Chondrocyte (in vitro differentiated cells): Measurements from ENCODE around the gene LUZP1. TPM values are rescaled to one million over a fixed set of nuclear protein-coding genes. Genes with fewer than 3 reads are reported as not detected.
A peak's percentile ranks its signal among the peaks of the same experiment; 100 is the strongest.

Source experiments
- DNase-seq: peaks from one replicate; pipeline ENCODE4 v3.0.0; 2021; ENCODE audit warnings: mixed read lengths, low spot score
- H3K27ac Mint-ChIP-seq: one replicate; pipeline ENCODE4 v1.8.0; 2021; ENCODE audit warnings: mild to moderate bottlenecking, moderate library complexity, mixed read lengths; ENCODE audit not compliant: unreplicated experiment
- H3K27me3 Mint-ChIP-seq: 2 replicates; pipeline ENCODE4 v1.8.0; 2021; ENCODE audit warnings: low read depth, mixed read lengths
- H3K36me3 Mint-ChIP-seq: 2 replicates; pipeline ENCODE4 v1.8.0; 2021; ENCODE audit warnings: low read depth, mixed read lengths
- H3K4me1 Mint-ChIP-seq: 2 replicates; pipeline ENCODE4 v1.8.0; 2021; ENCODE audit warnings: low read depth, mild to moderate bottlenecking, mixed read lengths
- H3K4me3 Mint-ChIP-seq: one replicate; pipeline ENCODE4 v1.8.0; 2021; ENCODE audit warnings: mild to moderate bottlenecking, moderate library complexity, mixed read lengths; ENCODE audit not compliant: unreplicated experiment
- H3K9me3 Mint-ChIP-seq: 2 replicates; pipeline ENCODE4 v1.8.0; 2021; ENCODE audit warnings: low read depth, mixed read lengths
- CTCF ChIP-seq: fragments of 200-600 bp; sonication (generic); IDR thresholded peaks from 2 replicates; pipeline ENCODE4 v1.5.0; 2021; ENCODE audit warnings: antibody characterized with exemption, mild to moderate bottlenecking, moderate library complexity
- total RNA-seq: library from RNA; stranded (reverse); gene quantifications from 3 replicates; pipeline ENCODE4 v1.2.1, GENCODE V29; 2021

The LUZP1 gene
- total RNA-seq, 1 donor from 2014 or later, result 55.5 TPM

DNA sequence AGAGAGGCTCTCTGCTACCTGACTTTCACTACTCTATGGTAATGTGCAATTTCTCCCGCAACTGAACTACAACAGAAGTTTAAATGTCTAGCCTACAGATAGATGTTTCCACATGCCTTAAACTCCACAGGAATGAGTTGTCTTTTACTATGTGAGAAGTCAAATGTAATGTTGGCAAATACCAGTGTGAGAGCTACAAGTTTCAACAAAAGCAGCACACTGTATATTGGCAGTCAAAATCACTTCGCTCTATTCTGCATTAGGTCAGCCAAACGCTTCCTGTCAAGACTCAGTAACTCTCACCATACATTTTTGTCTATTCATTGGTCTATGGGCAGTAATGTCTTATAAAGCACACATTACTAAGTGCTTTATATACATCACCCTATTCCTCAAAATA lies 41.9 kb downstream of the LUZP1 start:
- no peaks in the 10 kb centered on the region for H3K9me3 Mint-ChIP-seq

DNA sequence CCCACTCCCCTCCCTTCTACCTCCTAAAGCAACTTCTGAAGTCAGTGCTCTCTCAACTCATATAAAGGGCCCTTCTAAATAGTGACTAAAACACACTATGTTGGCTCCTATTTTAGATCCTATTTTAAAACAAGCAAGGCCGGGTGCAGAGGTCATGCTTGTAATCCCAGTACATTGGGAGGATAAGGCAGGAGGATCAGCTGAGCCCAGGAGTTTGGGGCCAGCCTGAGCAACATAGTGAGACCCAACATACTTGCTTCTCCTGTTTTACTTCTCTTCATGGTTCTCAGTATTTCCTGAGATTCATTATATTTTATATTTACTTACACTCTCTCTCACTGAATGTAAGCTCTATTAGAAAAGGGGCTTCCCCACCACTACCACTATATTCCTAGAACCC lies 42.5 kb downstream of the LUZP1 start:
- Mint-ChIP-seq H3K4me3 (no peak overlapping the region), H3K27me3 (no peaks in the 10 kb centered on the region), H3K36me3 (peaks cover 1% of the 10 kb centered on the region), H3K4me1 (peaks cover 65% of the 10 kb centered on the region), H3K9me3 (no peaks in the 10 kb centered on the region), H3K27ac (peak overlapping the region; percentile 86)
- TF ChIP-seq CTCF, result no peak
- DNase-seq, result no peak

More for the DNA sequence above, 41.9 kb downstream of the LUZP1 start:
- peak overlapping the region; percentile 86 for H3K27ac Mint-ChIP-seq
- peaks cover 1% of the 10 kb centered on the region for H3K36me3 Mint-ChIP-seq
- no peak for TF ChIP-seq CTCF
- no peak for DNase-seq
- H3K4me3 Mint-ChIP-seq, result no peak overlapping the region
- H3K27me3 Mint-ChIP-seq, result no peaks in the 10 kb centered on the region
- H3K4me1 Mint-ChIP-seq, result peaks cover 68% of the 10 kb centered on the region

DNA sequence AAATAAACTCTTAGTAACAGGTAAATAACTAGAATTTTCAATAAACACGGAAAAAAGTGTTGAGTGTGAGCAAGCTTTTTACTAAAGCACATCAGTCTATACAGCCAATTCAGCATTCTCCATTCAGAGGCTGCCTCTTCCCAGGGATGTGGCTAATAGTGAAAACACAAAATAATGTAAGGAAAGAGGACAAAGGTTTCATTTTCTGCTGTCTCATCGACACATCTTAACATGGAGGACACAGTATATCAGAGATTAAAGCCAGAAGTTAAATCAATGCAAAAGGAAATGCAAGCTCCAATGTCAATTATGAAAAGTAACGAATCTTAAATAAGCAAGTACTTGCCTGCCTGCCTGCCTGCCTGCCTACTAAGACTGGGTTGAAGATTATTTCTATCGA lies 43.2 kb downstream of the LUZP1 start:
- no peaks in the 10 kb centered on the region for H3K36me3 Mint-ChIP-seq
- TF ChIP-seq CTCF, result no peak
- H3K27me3 Mint-ChIP-seq, result no peaks in the 10 kb centered on the region
- no peaks in the 10 kb centered on the region for H3K9me3 Mint-ChIP-seq
- no peak for DNase-seq
- H3K27ac Mint-ChIP-seq, result peak overlapping the region; percentile 0
- no peak overlapping the region for H3K4me3 Mint-ChIP-seq
- H3K4me1 Mint-ChIP-seq, result peaks cover 70% of the 10 kb centered on the region

DNA sequence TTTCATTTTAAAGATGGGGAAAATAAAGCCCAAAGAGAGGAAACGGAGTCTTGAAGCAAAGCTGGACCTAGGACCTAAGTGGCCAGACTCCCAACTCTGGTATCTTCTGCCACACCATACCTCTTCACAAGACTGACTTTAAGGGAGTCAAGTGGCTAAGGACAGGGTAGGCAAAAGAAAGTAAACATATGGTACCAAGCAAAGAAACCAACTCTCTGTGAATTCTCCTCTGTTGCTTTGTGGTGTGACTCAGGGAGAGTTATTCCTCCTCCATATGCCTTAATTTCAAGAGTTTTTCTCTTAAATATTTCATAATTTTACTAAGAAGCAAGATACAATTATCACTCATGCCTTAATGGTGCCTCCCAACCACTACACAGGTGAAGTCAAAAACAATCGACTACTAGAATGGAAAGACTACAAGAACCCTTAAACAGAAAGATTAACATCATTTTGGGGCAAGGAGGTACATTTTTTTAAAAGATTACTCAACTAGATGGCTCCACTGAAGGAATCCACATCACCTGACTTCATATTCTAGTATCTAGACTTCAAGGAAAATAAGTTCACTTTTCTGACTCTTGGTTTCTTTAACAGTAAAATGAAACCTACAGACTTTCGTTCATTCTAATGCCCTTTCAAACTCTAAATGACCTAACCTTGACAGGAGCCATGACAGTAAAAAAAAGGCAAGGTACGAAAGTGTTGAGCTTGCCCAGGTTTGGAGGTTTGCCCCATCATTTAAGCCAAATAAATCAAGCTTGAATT lies 44.2 kb downstream of the LUZP1 start:
- Mint-ChIP-seq H3K27me3 (no peaks in the 10 kb centered on the region), H3K4me3 (no peak overlapping the region), H3K36me3 (no peaks in the 10 kb centered on the region), H3K9me3 (no peaks in the 10 kb centered on the region), H3K27ac (no peak overlapping the region), H3K4me1 (peaks cover 68% of the 10 kb centered on the region)
- DNase-seq, result no peak
- TF ChIP-seq CTCF, result no peak

- no peak for TF ChIP-seq CTCF
- H3K4me3 Mint-ChIP-seq, result no peak overlapping the region
- H3K36me3 Mint-ChIP-seq, result no peaks in the 10 kb centered on the region
- no peaks in the 10 kb centered on the region for H3K9me3 Mint-ChIP-seq
- no peak for DNase-seq
- H3K27me3 Mint-ChIP-seq, result no peaks in the 10 kb centered on the region
- H3K4me1 Mint-ChIP-seq, result peaks cover 76% of the 10 kb centered on the region
- peak overlapping the region; percentile 12 for H3K27ac Mint-ChIP-seq
These were observed 45.1 kb downstream of the LUZP1 start for GRCh38 chr1:23123528-23123927.
